Stimulated activated CD4-positive, alpha-beta T cell treated with anti-CD3 and anti-CD28 coated beads, TNF-alpha, amount 100 ng/mL, for 24 hours (primary cell): ENCODE results near the gene WDR70.
"Not testable (repeated sequence)": the region's sequence is repeated elsewhere in the genome, so short reads cannot be mapped to it uniquely, and the experiment has no call there.

Source experiments
- DNase-seq, 3 experiments: peaks; one replicate each; pipeline ENCODE4 v3.0.0-alpha.2; 2020; ENCODE audit warnings: low read depth in 3 of 3

WDR70 gene

GRCh38 chr5:37454402-37455055 is 75.4 kb downstream of the WDR70 start:
- not testable (repeated sequence) for DNase-seq

GRCh38 chr5:37463191-37464051 is 84.3 kb downstream of the WDR70 start:
- DNase-seq = not testable (repeated sequence)

GRCh38 chr5:37464581-37464980 is 85.5 kb downstream of the WDR70 start:
- DNase-seq = not testable (repeated sequence)

- DNase-seq = not testable (repeated sequence)
Measured at GRCh38 chr5:37469383-37469782, 90.3 kb downstream of the WDR70 start.

- DNase-seq = no peak
Measured at GRCh38 chr5:37471666-37472197, 92.6 kb downstream of the WDR70 start.

- DNase-seq = no peak
Measured at GRCh38 chr5:37477426-37477825, 98.3 kb downstream of the WDR70 start.

GRCh38 chr5:37478121-37478894 is 99.2 kb downstream of the WDR70 start:
- no peak for DNase-seq

GRCh38 chr5:37481395-37481794 is 102.3 kb downstream of the WDR70 start:
- DNase-seq = not testable (repeated sequence)

- DNase-seq = no peak
Measured at GRCh38 chr5:37490120-37490810, 111.1 kb downstream of the WDR70 start.

GRCh38 chr5:37490931-37491330 is 111.8 kb downstream of the WDR70 start:
- DNase-seq = no peak

GRCh38 chr5:37492778-37493555 is 113.8 kb downstream of the WDR70 start:
- no peak for DNase-seq

- DNase-seq = no peak
Measured at GRCh38 chr5:37494756-37495155, 115.6 kb downstream of the WDR70 start.

- no peak for DNase-seq
Measured at GRCh38 chr5:37495210-37495609, 116.1 kb downstream of the WDR70 start.

- DNase-seq = no peak
Measured at GRCh38 chr5:37495668-37496347, 116.7 kb downstream of the WDR70 start.

GRCh38 chr5:37496902-37497445 is 117.9 kb downstream of the WDR70 start:
- DNase-seq = no peak

GRCh38 chr5:37501152-37501551 is 122.0 kb downstream of the WDR70 start:
- DNase-seq = no peak

GRCh38 chr5:37506241-37506640 is 127.1 kb downstream of the WDR70 start:
- DNase-seq = no peak

GRCh38 chr5:37506722-37507121 is 127.6 kb downstream of the WDR70 start:
- DNase-seq = no peak

GRCh38 chr5:37511646-37512045 is 132.5 kb downstream of the WDR70 start:
- DNase-seq = no peak

- DNase-seq = no peak
Measured at GRCh38 chr5:37514946-37515345, 135.8 kb downstream of the WDR70 start.
